Neural cell (in vitro differentiated cells): Measurements from ENCODE around the gene DNAH7.

ENCODE experiments used
- EZH2 ChIP-seq: fragments of 200-600, 300-800 bp; shearing (Covaris generic), sonication (generic); IDR thresholded peaks from 2 replicates; pipeline ENCODE4 v1.6.1; 2014; ENCODE audit warnings: antibody characterized with exemption, low read length, borderline replicate concordance, mild to moderate bottlenecking; ENCODE audit not compliant: insufficient read depth, poor library complexity, severe bottlenecking
- MXI1 ChIP-seq: fragments of 450-650 bp; conservative IDR thresholded peaks from 2 replicates; pipeline ENCODE4 v1.6.1; 2014; ENCODE audit warnings: antibody characterized with exemption, mild to moderate bottlenecking; ENCODE audit not compliant: poor library complexity, severe bottlenecking
- POLR2AphosphoS5 ChIP-seq: IDR thresholded peaks from 2 replicates; pipeline ENCODE4 v1.6.1; 2012
- SMC3 ChIP-seq: fragments of 450-650 bp; conservative IDR thresholded peaks from 2 replicates; pipeline ENCODE4 v1.6.1; 2014; ENCODE audit warnings: antibody characterized with exemption, mild to moderate bottlenecking, moderate library complexity; ENCODE audit not compliant: poor library complexity
- TAF1 ChIP-seq: IDR thresholded peaks from 2 replicates; pipeline ENCODE4 v1.6.1; 2012; ENCODE audit warnings: low read depth
- TF ChIP-seq, protein P1 (sequence below): fragments of 450-650 bp; IDR thresholded peaks from 2 replicates; pipeline ENCODE4 v1.5.1; 2014; ENCODE audit warnings: antibody characterized with exemption, mild to moderate bottlenecking, moderate library complexity; ENCODE audit not compliant: poor library complexity, severe bottlenecking
- TF ChIP-seq, protein P2 (sequence below): IDR thresholded peaks from 2 replicates; pipeline ENCODE4 v1.6.1; 2012; ENCODE audit warnings: borderline replicate concordance

DNA sequence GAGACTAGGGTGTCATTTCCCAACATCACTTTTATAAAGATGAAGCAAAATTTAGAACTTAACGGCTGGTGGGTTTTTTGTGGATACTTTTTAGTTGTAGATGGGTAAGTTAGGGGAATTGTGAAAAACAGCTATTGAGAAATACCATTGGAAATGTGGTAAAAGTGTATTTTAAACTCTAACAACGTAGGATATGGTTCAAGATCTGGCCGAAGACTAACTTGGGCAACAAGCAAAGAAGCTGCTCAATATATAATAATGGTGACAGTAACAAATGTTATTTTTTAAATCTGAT, 1.6 kb downstream of the DNAH7 start:
- TF ChIP-seq TAF1 (no peak), EZH2 (no peak), POLR2AphosphoS5 (no peak), MXI1 (no peak), SMC3 (no peak)
- TF ChIP-seq, protein P1, sequence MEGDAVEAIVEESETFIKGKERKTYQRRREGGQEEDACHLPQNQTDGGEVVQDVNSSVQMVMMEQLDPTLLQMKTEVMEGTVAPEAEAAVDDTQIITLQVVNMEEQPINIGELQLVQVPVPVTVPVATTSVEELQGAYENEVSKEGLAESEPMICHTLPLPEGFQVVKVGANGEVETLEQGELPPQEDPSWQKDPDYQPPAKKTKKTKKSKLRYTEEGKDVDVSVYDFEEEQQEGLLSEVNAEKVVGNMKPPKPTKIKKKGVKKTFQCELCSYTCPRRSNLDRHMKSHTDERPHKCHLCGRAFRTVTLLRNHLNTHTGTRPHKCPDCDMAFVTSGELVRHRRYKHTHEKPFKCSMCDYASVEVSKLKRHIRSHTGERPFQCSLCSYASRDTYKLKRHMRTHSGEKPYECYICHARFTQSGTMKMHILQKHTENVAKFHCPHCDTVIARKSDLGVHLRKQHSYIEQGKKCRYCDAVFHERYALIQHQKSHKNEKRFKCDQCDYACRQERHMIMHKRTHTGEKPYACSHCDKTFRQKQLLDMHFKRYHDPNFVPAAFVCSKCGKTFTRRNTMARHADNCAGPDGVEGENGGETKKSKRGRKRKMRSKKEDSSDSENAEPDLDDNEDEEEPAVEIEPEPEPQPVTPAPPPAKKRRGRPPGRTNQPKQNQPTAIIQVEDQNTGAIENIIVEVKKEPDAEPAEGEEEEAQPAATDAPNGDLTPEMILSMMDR, result no peak
- TF ChIP-seq, protein P2, sequence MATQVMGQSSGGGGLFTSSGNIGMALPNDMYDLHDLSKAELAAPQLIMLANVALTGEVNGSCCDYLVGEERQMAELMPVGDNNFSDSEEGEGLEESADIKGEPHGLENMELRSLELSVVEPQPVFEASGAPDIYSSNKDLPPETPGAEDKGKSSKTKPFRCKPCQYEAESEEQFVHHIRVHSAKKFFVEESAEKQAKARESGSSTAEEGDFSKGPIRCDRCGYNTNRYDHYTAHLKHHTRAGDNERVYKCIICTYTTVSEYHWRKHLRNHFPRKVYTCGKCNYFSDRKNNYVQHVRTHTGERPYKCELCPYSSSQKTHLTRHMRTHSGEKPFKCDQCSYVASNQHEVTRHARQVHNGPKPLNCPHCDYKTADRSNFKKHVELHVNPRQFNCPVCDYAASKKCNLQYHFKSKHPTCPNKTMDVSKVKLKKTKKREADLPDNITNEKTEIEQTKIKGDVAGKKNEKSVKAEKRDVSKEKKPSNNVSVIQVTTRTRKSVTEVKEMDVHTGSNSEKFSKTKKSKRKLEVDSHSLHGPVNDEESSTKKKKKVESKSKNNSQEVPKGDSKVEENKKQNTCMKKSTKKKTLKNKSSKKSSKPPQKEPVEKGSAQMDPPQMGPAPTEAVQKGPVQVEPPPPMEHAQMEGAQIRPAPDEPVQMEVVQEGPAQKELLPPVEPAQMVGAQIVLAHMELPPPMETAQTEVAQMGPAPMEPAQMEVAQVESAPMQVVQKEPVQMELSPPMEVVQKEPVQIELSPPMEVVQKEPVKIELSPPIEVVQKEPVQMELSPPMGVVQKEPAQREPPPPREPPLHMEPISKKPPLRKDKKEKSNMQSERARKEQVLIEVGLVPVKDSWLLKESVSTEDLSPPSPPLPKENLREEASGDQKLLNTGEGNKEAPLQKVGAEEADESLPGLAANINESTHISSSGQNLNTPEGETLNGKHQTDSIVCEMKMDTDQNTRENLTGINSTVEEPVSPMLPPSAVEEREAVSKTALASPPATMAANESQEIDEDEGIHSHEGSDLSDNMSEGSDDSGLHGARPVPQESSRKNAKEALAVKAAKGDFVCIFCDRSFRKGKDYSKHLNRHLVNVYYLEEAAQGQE, result no peak
